HG03565 (cell line): ENCODE measurements around the gene HNRNPA1L2.
"Not testable (repeated sequence)": the region's sequence is repeated elsewhere in the genome, so short reads cannot be mapped to it uniquely, and the experiment has no call there.

Experiments
- ATAC-seq: cut with Tn5 transposase; IDR thresholded peaks from one replicate; pipeline ENCODE4 v1.9.1; 2021; ENCODE audit warnings: mild to moderate bottlenecking, moderate library complexity; ENCODE audit not compliant: unreplicated experiment

The HNRNPA1L2 gene

DNA sequence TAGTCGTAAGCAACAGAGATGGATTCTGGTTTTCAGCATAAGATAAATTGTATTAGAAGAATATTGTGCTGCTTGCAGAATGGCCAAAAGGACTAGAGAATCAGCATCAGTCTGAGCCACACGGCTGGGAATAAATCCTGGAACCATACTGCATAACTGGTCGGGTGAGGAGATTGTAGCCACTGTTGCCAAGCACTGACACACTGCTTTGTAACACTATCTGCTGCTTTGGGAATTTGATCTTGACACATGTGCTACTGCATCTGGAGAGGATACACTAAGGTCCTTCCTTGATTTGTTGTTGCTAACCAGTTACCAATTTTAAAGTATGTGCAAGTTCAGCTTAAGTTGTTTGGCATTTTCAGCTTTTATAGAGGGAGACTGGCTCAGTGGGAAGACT lies 1.9 kb downstream of the HNRNPA1L2 start:
- no peak for ATAC-seq

DNA sequence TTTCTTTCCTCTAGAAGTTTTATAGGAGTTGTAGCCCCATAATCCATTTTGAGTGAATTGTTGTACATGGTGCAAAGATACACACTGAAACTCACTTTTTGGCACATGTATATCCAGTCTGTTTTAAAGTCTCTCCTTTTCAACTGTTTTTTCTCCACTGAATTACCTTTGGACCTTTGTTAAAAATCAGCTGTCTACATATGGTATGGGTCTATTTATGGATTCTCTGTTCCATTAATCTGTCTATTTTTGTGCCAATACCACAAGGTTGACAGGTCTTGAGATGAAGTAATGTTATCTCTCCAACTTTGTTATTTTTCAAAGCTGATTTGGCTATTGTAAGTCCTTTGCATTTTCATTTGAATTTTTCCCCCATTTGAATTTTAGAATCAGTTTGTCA lies 4.7 kb downstream of the HNRNPA1L2 start:
- ATAC-seq = no peak

DNA sequence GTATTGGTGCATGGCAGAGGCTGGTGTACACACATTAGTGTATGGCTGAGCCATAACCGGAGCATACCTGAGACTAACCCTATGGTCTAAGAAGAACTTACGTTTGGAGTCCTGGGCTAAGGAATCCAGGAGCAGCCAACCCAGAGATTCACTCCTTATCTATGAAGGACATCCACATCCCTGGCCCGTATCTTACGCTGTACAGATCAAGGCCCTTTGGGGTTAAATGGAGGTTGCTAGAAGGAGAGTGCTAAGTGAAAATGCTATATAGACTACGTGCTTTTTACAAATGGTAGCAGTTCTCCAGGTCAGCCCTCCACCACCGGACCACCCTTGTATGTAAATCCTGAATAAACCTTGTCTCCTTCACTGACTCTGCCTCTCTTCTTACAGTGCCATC lies 8.5 kb downstream of the HNRNPA1L2 start:
- no peak for ATAC-seq

DNA sequence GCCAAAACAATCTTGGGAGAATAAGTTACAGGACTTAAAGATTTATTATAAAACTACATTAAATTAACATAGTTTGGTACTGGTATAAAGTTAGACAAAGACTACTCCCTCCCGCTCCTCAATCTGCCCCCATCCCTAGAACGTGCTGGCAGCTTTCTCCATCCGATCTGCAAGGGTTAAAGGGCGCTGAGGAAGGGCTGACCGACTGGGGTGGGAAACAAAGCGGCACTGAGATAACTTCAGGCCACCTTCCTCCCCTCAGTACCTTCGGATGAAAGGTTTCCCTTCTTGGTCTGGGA lies 9.6 kb downstream of the HNRNPA1L2 start:
- ATAC-seq = no peak

DNA sequence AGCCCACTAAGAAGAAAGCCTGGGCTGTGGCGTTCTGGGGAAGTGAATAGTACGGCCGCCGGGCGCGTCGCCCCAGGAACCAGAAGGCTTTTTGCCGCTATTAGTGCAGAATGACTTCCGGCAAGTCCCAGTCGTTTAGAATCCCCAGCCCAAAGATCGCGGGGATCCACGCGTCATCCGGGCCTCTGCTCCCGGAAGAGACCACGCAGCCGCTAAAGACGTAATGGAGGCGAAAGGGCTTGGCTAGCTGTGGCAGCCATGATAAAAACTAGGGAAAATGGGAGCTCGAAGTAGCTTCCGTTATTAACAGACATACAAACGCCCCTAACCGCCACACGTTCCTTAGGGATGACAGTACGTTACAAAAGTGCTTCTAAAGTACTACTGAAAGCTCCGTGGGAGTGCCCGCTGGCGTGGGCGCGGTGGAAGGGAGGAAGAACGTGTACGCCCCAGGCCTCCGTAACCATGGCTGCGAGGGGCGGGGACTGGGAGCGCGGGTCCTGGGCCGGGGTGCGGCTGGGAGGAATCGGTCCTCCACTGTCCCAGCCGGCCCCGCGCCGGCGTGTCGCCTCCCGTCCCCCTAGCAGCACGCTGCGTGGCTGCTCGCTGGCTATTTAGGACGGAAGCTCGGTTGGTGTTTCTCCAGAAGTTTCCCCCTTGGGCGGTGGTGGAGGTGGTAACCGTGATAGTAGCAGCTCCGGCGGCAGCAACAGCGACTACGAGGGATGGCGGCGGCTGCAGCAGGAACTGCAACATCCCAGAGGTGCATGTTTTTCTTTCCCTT lies 10.2 kb downstream of the HNRNPA1L2 start, which contains the start of gene SUGT1:
Gene SUGT1, plus strand, starts transcription at position 641 of the 784 bp plus-strand sequence. Its CDS starts 85 bp downstream, at position 726.
- peak; percentile 94 for ATAC-seq

DNA sequence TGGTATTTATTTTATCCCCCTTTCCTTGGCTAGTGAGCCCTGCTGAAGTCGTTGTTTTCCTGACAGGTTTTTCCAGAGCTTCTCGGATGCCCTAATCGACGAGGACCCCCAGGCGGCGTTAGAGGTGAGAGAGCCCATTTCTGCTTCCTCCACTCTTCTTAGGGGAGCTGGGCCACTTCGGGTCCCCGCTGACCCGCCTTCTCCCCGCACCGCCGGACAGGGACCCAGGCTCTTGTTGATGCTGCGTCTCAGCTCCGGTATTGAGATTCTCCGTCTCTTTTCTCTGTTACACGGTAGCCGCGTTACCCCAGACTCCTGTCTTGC lies 10.7 kb downstream of the HNRNPA1L2 start:
- peak; percentile 11 for ATAC-seq

DNA sequence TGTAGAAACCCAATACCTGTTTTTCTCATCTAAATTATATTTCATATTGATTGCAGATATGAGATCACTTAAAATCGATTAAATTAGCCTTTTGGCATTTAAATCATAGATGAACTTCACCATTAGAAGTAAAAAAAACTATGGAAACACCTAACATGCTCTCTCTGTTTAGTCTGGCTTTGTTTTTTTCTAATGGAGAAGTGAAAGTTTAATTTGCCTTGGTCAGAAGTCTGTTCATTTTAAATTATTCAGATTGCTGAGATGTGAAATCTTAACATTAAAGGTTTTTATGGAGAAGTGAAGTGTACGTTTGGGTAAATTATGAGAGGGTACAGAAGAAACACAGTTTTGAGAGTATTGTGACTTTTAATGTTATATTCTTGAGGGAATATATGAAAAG lies 17.1 kb downstream of the HNRNPA1L2 start:
- no peak for ATAC-seq

DNA sequence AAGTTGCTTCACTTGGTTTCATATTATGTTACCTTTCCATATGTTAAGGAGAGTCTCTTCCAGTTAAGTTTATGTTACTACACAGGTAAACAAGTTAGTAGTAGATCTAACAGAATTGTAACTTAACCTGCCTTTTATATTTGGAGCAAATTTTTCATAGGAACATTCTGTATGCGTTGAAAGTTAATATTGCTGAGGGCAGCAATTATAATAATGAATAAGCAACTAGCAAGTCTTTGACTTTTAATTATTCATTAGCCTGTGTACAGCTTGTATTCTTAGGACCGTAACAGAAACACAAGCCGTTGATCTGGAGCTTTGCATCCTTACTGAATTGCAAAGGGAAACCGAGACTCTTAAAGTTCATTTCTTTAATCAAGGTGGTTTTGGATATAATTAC lies 22.0 kb downstream of the HNRNPA1L2 start:
- no peak for ATAC-seq

DNA sequence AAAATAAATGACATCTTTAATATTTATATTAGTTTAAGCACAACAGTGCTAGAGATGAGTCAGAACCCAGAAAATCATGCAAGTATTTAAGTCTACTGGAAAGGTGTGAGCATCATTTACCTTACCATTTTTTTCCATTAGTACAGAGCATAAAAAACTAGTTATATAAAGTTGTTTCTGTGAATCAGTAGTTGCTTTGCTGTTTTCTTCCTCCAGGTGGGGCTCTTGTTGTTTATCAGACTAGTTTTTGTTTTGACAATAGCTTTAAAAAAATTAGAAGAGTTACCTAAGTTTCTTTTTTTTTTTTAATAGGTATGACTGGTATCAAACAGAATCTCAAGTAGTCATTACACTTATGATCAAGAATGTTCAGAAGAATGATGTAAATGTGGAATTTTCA lies 23.1 kb downstream of the HNRNPA1L2 start:
- ATAC-seq = no peak

DNA sequence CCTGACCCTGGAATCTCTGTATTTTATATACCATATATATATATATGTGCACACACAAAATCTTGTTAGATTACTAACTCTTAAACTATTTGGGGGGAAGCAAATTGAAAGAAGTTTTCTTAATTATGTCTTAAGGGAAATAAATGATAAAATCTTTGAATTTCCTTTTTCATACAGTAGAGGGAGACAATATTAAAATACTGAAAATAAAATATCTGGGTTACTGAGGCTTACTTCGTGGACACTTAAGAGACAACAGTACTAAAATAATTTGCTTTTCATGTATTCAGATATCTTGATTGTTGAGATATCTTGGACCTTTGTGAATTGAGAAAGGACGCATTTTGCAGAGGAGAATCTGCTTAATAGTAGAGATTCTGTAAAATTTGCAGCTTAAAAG lies 27.4 kb downstream of the HNRNPA1L2 start:
- no peak for ATAC-seq

DNA sequence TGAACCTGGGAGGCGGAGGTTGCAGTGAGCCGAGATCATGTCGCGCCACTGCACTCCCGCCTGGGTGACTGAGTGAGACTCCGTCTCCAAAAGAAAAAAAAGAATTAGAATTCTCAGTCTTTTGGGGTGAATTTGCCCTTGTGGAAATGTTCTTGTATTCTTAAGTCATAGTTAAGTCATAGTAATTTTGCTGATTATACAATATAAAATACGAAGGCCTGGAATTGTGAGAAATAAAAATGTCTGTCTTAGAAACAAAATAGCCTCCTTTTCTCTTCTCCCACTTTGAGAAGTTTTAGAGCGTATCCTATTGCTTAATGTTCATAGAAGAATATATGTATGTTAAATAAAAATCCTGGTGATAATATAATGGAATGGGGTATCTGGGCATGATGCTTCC lies 28.5 kb downstream of the HNRNPA1L2 start:
- no peak for ATAC-seq

DNA sequence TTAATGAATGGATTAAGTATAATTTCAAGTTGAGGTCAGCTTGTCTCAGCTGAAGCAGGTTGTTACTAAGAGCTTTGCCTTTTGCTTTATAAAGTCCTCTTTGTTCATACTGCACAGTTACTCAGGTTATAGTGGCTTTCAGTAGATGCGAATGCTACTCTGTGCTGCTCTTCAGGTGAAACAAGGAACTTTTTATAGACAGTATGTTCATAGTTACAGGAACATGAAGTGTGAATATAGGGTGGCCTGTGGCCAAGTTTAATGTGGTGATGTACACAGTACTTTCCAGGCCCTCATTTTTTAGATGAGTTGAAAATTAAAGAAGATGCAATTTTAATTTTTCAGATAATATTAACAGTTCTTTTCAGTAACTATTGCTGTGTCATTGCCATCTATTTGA lies 31.2 kb downstream of the HNRNPA1L2 start:
- no peak for ATAC-seq

DNA sequence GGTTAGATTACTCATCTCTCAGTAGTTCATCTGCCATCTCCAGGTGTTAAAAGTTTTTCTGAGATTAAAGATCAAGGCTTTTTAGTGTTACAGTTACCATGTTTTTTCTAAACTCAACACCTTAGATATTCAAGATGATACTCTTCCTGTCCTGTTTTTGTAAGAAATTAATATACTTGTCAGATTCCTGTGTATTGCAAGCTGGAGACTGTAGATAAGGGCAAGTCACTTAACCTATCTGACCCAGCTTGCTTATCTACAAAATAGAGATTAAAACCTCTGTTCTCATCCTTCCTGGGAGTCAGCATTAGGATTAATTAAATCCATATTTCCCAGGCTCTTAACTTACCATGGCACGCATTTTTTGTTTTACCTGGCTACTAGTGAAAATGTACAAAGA lies 35.6 kb downstream of the HNRNPA1L2 start:
- no peak for ATAC-seq

DNA sequence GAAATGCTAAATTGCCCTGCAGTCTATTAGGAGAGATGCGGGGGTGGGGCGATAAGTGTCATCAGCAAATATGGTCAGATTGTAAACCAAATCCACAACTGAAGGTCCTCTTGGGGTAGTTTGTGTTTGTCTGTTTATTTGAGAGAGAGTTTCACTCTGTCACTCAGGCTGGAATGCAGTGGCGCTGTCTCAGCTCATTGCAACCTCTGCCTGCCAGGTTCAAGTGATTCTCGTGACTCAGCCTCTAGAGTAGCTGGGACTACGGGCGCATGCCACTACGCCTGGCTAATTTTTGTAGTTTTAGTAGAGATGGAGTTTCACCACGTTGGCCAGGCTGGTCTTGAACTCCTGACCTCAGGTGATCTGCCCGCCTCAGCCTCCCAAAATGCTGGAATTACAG lies 43.6 kb downstream of the HNRNPA1L2 start:
- ATAC-seq = not testable (repeated sequence)

DNA sequence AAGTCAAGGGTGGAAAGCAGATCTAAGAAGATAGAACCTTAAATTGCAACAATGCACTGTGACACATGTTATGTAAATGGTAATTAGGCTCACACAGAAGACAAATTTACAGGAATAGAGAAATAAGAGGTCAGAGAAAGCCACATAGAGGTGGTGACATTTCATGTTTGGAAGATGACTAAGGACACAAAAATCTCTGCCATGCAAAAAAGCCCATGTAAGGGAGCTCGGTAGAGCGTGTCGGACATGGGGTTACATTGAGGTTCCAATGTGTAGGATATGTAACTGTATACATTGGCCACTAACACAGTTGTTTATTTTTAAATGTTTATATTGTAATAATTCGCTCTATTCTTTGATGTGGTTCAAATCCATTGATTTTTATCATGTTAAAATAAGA lies 44.1 kb downstream of the HNRNPA1L2 start:
- no peak for ATAC-seq
